Smooth muscle cell (in vitro differentiated cells): ENCODE results near the gene G3BP1. TPM values are rescaled to one million over a fixed set of nuclear protein-coding genes. Genes with fewer than 3 reads are reported as not detected.

ENCODE experiments used
- DNase-seq: peaks from one replicate; lab custom pipeline; 2025; ENCODE audit not compliant: unreplicated experiment; lab: John Stamatoyannopoulos, UW
- H2AFZ ChIP-seq: fragments of 200-600 bp; sonication (generic); 2 replicates; pipeline ENCODE4 v1.6.0; 2016; ENCODE audit warnings: antibody characterized with exemption, low read depth, mild to moderate bottlenecking
- H3F3A ChIP-seq: fragments of 200-600 bp; sonication (generic); 2 replicates; pipeline ENCODE4 v1.6.0; 2017; ENCODE audit warnings: antibody characterized with exemption, low read depth
- H3K27ac ChIP-seq: fragments of 200-600 bp; sonication (generic); 2 replicates; pipeline ENCODE4 v1.5.1; 2016; ENCODE audit warnings: low read depth, mild to moderate bottlenecking
- H3K27me3 ChIP-seq: fragments of 200-600 bp; sonication (generic); 2 replicates; pipeline ENCODE4 v1.6.1; 2016; ENCODE audit warnings: low read depth, mild to moderate bottlenecking
- H3K36me3 ChIP-seq: fragments of 200-600 bp; sonication (generic); 2 replicates; pipeline ENCODE4 v1.5.1; 2016; ENCODE audit warnings: low read depth
- H3K4me1 ChIP-seq: fragments of 200-600 bp; sonication (generic); 2 replicates; pipeline ENCODE4 v1.5.1; 2016; ENCODE audit warnings: low read depth
- H3K4me2 ChIP-seq: fragments of 200-600 bp; sonication (generic); 2 replicates; pipeline ENCODE4 v1.6.0; 2016; ENCODE audit warnings: mild to moderate bottlenecking
- H3K4me3 ChIP-seq: fragments of 200-600 bp; sonication (generic); 2 replicates; pipeline ENCODE4 v1.5.1; 2016; ENCODE audit warnings: mild to moderate bottlenecking
- H3K79me2 ChIP-seq: fragments of 200-600 bp; sonication (generic); 2 replicates; pipeline ENCODE4 v1.6.0; 2016; ENCODE audit warnings: low read depth, mild to moderate bottlenecking
- H3K9ac ChIP-seq: fragments of 200-600 bp; sonication (generic); 2 replicates; pipeline ENCODE4 v1.6.0; 2016; ENCODE audit warnings: low read depth
- H3K9me3 ChIP-seq: fragments of 200-600 bp; sonication (generic); replicated peaks from 2 replicates; pipeline ENCODE4 v1.5.1; 2016; ENCODE audit warnings: low read depth
- H4K20me1 ChIP-seq: fragments of 200-600 bp; sonication (generic); 2 replicates; pipeline ENCODE4 v1.6.0; 2016; ENCODE audit warnings: low read depth
- CTCF ChIP-seq: fragments of 200-600 bp; sonication (generic); IDR thresholded peaks from 2 replicates; pipeline ENCODE4 v1.5.1; 2017; ENCODE audit warnings: borderline replicate concordance, mild to moderate bottlenecking, antibody characterized with exemption; ENCODE audit not compliant: insufficient read depth, poor library complexity, severe bottlenecking
- WGBS: methylation state at CpG from one replicate; pipeline ENCODE4 v1.1.7; 2016; ENCODE audit warnings: low lambda C conversion rate; 5-methylcytosine and 5-hydroxymethylcytosine counted together
- polyA plus RNA-seq: library from polyadenylated mRNA; unstranded; fragments of >200 nt; fragmentation: Nextera tagmentation; extraction: Ambion mirVana; gene quantifications from 2 replicates; pipeline ENCODE4 v1.2.1, GENCODE V29; 2016
- total RNA-seq: library from RNA; depleted of rRNA; stranded (reverse); fragments of >200 nt; gene quantifications from 2 replicates; pipeline ENCODE4 v1.2.3, GENCODE V29; 2014

The G3BP1 gene
- total and polyA plus RNA-seq, 2 experiments from 2014 or later, result 69.5 to 96.8 TPM

- Histone ChIP-seq H3K4me2 (no peak overlapping the region), H3K79me2 (peaks cover 17% of the 10 kb centered on the region), H3K9ac (no peak overlapping the region), H2AFZ (no peak overlapping the region), H3K4me1 (no peaks in the 10 kb centered on the region), H3K9me3 (no peaks in the 10 kb centered on the region), H4K20me1 (peaks cover 36% of the 10 kb centered on the region), H3K36me3 (peaks cover 22% of the 10 kb centered on the region), H3F3A (no peaks in the 10 kb centered on the region), H3K27me3 (no peaks in the 10 kb centered on the region), H3K4me3 (no peak overlapping the region), H3K27ac (no peak overlapping the region)
- DNase-seq, result no peak
- TF ChIP-seq CTCF, result no peak
- WGBS, result 89% methylated on average over 2 of the region's 2 CpGs
Observed at GRCh38 chr5:151812757-151813309, 41.1 kb downstream of the G3BP1 start.

GRCh38 chr5:151815051-151815450, 43.3 kb downstream of the G3BP1 start:
- Histone ChIP-seq H3K79me2 (no peaks in the 10 kb centered on the region), H4K20me1 (peaks cover 23% of the 10 kb centered on the region), H3K4me1 (peaks cover 3% of the 10 kb centered on the region), H2AFZ (no peak overlapping the region), H3K9ac (no peak overlapping the region), H3K27ac (no peak overlapping the region), H3K27me3 (no peaks in the 10 kb centered on the region), H3K36me3 (peaks cover 18% of the 10 kb centered on the region), H3K9me3 (no peaks in the 10 kb centered on the region), H3K4me2 (no peak overlapping the region), H3K4me3 (no peak overlapping the region), H3F3A (no peaks in the 10 kb centered on the region)
- 100% methylated on average over 1 of the region's 1 CpG for WGBS
- no peak for TF ChIP-seq CTCF
- DNase-seq, result no peak

GRCh38 chr5:151819830-151820229, 48.1 kb downstream of the G3BP1 start:
- Histone ChIP-seq H3K36me3 (no peaks in the 10 kb centered on the region), H3K79me2 (no peaks in the 10 kb centered on the region), H3K4me1 (peaks cover 3% of the 10 kb centered on the region), H3K9me3 (no peaks in the 10 kb centered on the region), H3K27ac (no peak overlapping the region), H3K4me3 (no peak overlapping the region), H2AFZ (no peak overlapping the region), H3K9ac (no peak overlapping the region), H3K4me2 (no peak overlapping the region), H4K20me1 (no peaks in the 10 kb centered on the region), H3F3A (no peaks in the 10 kb centered on the region), H3K27me3 (no peaks in the 10 kb centered on the region)
- no peak for TF ChIP-seq CTCF
- DNase-seq, result no peak

- H3K9ac ChIP-seq, result no peak overlapping the region
- peaks cover 3% of the 10 kb centered on the region for H3K4me1 ChIP-seq
- no peaks in the 10 kb centered on the region for H4K20me1 ChIP-seq
- no peaks in the 10 kb centered on the region for H3K79me2 ChIP-seq
- no peak overlapping the region for H3K4me3 ChIP-seq
- WGBS, result 88% methylated on average over 3 of the region's 3 CpGs
- no peak for TF ChIP-seq CTCF
- H3K27ac ChIP-seq, result no peak overlapping the region
- no peak overlapping the region for H3K4me2 ChIP-seq
- H3K9me3 ChIP-seq, result no peaks in the 10 kb centered on the region
- H3K27me3 ChIP-seq, result no peaks in the 10 kb centered on the region
- no peaks in the 10 kb centered on the region for H3F3A ChIP-seq
- no peaks in the 10 kb centered on the region for H3K36me3 ChIP-seq
- DNase-seq, result no peak
- no peak overlapping the region for H2AFZ ChIP-seq
Observed at GRCh38 chr5:151820271-151820670, 48.5 kb downstream of the G3BP1 start.
